ENCODE results near the gene ZNF672.

DNA sequence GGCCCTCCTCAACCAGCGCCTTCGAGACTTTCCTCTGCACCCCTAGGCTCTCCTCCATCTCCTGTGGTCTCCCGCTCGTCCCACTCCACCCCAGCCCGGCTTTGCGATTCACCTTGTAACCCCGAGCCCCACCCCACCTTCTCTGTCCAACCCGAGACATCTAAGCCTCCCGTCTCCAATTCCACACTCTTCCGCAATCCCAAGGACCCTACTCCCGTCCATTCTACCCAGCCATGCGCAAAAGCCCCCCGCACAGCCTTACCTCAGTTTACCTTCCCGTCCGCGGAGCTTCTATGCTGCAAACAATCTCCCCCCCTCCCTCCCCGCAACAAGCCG, 12.5 kb upstream of the ZNF672 start:
- TF ChIP-seq, protein P1, sequence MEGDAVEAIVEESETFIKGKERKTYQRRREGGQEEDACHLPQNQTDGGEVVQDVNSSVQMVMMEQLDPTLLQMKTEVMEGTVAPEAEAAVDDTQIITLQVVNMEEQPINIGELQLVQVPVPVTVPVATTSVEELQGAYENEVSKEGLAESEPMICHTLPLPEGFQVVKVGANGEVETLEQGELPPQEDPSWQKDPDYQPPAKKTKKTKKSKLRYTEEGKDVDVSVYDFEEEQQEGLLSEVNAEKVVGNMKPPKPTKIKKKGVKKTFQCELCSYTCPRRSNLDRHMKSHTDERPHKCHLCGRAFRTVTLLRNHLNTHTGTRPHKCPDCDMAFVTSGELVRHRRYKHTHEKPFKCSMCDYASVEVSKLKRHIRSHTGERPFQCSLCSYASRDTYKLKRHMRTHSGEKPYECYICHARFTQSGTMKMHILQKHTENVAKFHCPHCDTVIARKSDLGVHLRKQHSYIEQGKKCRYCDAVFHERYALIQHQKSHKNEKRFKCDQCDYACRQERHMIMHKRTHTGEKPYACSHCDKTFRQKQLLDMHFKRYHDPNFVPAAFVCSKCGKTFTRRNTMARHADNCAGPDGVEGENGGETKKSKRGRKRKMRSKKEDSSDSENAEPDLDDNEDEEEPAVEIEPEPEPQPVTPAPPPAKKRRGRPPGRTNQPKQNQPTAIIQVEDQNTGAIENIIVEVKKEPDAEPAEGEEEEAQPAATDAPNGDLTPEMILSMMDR (IDR thresholded peaks at IDR 0.05; ENCODE audit: low read depth, low read length, poor library complexity, severe bottlenecking): no peak
- TF ChIP-seq EZH2phosphoT487 (IDR thresholded peaks at IDR 0.05; ENCODE audit: borderline replicate concordance, low read length): no peak
